T-helper 1 cell treated with Interleukin-12 subunit alpha and Interleukin-12 subunit beta and Interleukin-4 antibody, amounts not matched to agents 30 μg/mL and 1 μg/mL, for 36 hours (primary cell): ENCODE measurements around the gene SHROOM2.
"Not testable (repeated sequence)": the region's sequence is repeated elsewhere in the genome, so short reads cannot be mapped to it uniquely, and the experiment has no call there.

ENCODE experiments used
- H3K27ac Mint-ChIP-seq: one replicate; pipeline ENCODE4 v1.8.0; 2021; ENCODE audit warnings: mild to moderate bottlenecking, mixed read lengths
- H3K27me3 Mint-ChIP-seq: one replicate; pipeline ENCODE4 v1.8.0; 2021; ENCODE audit warnings: low read depth, mixed read lengths
- H3K36me3 Mint-ChIP-seq: one replicate; pipeline ENCODE4 v1.8.0; 2021; ENCODE audit warnings: low read depth, mixed read lengths
- H3K4me1 Mint-ChIP-seq: one replicate; pipeline ENCODE4 v1.8.0; 2021; ENCODE audit warnings: low read depth, mixed read lengths
- H3K4me3 Mint-ChIP-seq: one replicate; pipeline ENCODE4 v1.8.0; 2021; ENCODE audit warnings: mild to moderate bottlenecking, moderate library complexity, mixed read lengths
- H3K9me3 Mint-ChIP-seq: one replicate; pipeline ENCODE4 v1.8.0; 2021; ENCODE audit warnings: mixed read lengths

SHROOM2 gene

DNA sequence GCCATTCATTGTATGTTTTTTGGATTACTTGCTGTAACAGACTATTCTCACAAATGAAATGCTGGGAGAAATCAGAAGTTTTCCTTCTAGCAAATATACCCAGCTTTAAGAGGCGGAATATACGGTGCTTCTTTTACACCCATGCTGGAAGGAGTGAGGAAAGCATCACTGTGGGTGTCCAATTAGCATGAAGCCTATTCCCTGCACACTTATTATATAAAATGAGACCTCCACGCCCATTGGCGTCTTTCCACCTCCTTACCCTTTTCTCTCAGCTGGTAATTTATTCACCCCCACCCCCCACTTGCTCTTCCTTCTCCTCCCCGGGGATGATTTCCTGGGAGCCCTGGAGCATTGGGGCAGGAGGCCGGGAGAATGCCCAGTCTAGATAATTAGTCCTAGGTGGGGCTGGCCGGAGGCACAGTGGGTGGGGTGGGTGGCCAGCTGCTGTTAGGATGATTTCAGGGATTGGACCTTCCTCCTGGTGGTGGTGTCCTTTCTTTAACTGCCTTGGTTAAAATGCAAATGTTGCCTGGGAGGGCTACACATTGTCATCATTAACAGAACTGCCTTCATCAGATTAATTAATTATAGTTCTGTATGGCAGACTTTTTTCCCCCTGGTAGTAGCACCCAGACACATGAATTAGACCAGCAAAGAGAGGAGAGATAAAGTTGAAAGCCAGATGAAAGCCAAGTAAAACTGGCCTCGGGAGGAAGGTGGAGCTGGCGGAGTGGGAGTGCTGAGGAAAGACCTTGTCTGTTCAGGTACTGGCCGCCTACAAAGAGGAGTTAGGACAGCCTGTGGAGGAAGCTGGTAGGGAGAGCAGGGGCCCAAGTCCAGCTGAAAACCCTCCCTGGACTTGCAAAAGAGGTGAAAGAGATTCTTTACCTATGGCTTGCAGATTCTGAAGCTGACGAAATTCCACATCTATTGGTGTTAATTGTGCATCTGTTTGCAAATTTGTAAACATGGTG, 11.4 kb downstream of the SHROOM2 start:
- Mint-ChIP-seq H3K4me3 (no peak overlapping the region), H3K4me1 (no peaks in the 10 kb centered on the region), H3K27ac (no peak overlapping the region), H3K36me3 (no peaks in the 10 kb centered on the region), H3K27me3 (peaks cover 9% of the 10 kb centered on the region), H3K9me3 (peaks cover 12% of the 10 kb centered on the region)

GRCh38 chrX:9802737-9803136, 16.5 kb downstream of the SHROOM2 start:
- Mint-ChIP-seq H3K36me3 (no peaks in the 10 kb centered on the region), H3K27ac (no peak overlapping the region), H3K9me3 (peaks cover 8% of the 10 kb centered on the region), H3K4me3 (no peak overlapping the region), H3K4me1 (no peaks in the 10 kb centered on the region), H3K27me3 (no peaks in the 10 kb centered on the region)

GRCh38 chrX:9804444-9804843, 18.2 kb downstream of the SHROOM2 start:
- no peak overlapping the region for H3K4me3 Mint-ChIP-seq
- no peak overlapping the region for H3K27ac Mint-ChIP-seq
- H3K36me3 Mint-ChIP-seq: no peaks in the 10 kb centered on the region
- H3K9me3 Mint-ChIP-seq: peaks cover 8% of the 10 kb centered on the region
- no peaks in the 10 kb centered on the region for H3K27me3 Mint-ChIP-seq
- H3K4me1 Mint-ChIP-seq: no peaks in the 10 kb centered on the region

GRCh38 chrX:9805956-9806355, 19.7 kb downstream of the SHROOM2 start:
- Mint-ChIP-seq H3K9me3 (peaks cover under 1% of the 10 kb centered on the region), H3K4me1 (no peaks in the 10 kb centered on the region), H3K36me3 (no peaks in the 10 kb centered on the region), H3K27ac (no peak overlapping the region), H3K27me3 (no peaks in the 10 kb centered on the region), H3K4me3 (no peak overlapping the region)

GRCh38 chrX:9807355-9808182, 21.3 kb downstream of the SHROOM2 start:
- H3K9me3 Mint-ChIP-seq: no peaks in the 10 kb centered on the region
- H3K36me3 Mint-ChIP-seq: no peaks in the 10 kb centered on the region
- H3K4me1 Mint-ChIP-seq: no peaks in the 10 kb centered on the region
- H3K27ac Mint-ChIP-seq: no peak overlapping the region
- no peaks in the 10 kb centered on the region for H3K27me3 Mint-ChIP-seq
- H3K4me3 Mint-ChIP-seq: no peak overlapping the region

GRCh38 chrX:9809876-9810275, 23.6 kb downstream of the SHROOM2 start:
- H3K4me3 Mint-ChIP-seq, H3K27ac Mint-ChIP-seq, H3K4me1 Mint-ChIP-seq, H3K9me3 Mint-ChIP-seq, H3K36me3 Mint-ChIP-seq, H3K27me3 Mint-ChIP-seq: not testable (repeated sequence)

- not testable (repeated sequence) for H3K4me3 Mint-ChIP-seq, H3K4me1 Mint-ChIP-seq, H3K9me3 Mint-ChIP-seq, H3K27ac Mint-ChIP-seq, H3K27me3 Mint-ChIP-seq, H3K36me3 Mint-ChIP-seq
Measured at GRCh38 chrX:9811086-9811485, 24.9 kb downstream of the SHROOM2 start.

- H3K27me3 Mint-ChIP-seq: peaks cover 15% of the 10 kb centered on the region
- no peaks in the 10 kb centered on the region for H3K36me3 Mint-ChIP-seq
- H3K9me3 Mint-ChIP-seq: no peaks in the 10 kb centered on the region
- H3K27ac Mint-ChIP-seq: no peak overlapping the region
- H3K4me1 Mint-ChIP-seq: no peaks in the 10 kb centered on the region
- no peak overlapping the region for H3K4me3 Mint-ChIP-seq
Measured at GRCh38 chrX:9816084-9816700, 30.0 kb downstream of the SHROOM2 start.

DNA sequence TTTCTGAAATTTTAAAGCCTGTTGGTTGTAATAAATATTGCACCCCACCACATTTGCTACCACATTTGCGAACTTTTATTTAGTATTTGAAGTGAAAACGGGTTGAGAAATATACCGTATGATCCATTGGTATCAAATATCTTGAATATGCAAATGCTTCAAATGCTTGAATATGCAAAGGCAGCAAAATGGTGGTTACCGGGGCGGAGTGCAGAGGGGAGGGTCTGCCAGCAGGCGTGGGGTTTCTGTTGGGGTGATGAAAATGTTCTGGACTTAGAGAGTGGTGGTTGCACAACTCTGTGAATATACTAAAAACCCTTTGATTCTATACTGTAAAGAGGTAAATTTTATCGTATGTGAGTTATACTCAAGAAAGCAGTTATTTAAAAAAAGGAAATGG, 35.3 kb downstream of the SHROOM2 start:
- no peaks in the 10 kb centered on the region for H3K4me1 Mint-ChIP-seq
- no peak overlapping the region for H3K4me3 Mint-ChIP-seq
- no peaks in the 10 kb centered on the region for H3K36me3 Mint-ChIP-seq
- H3K9me3 Mint-ChIP-seq: no peaks in the 10 kb centered on the region
- H3K27me3 Mint-ChIP-seq: peaks cover 15% of the 10 kb centered on the region
- no peak overlapping the region for H3K27ac Mint-ChIP-seq

DNA sequence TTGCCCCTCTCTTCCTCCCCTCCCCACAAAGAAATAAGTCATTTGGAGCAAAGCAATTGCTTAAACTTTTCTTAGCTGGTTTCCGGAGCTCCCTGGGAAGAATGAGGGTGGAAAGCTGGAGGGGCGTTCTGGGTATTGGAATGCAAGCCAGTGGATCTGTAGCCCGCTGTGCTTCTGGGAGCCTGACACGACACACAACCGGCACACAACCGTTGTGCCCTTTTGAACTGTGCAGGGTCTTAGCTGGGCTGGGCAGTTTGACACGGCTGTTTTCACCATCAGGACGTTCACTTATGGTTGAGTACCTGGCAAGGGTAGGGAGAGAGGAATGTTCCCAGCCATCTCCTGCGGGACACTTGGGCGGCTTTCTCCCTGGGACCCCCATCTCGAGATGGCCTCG, 38.3 kb downstream of the SHROOM2 start:
- no peak overlapping the region for H3K4me3 Mint-ChIP-seq
- H3K36me3 Mint-ChIP-seq: no peaks in the 10 kb centered on the region
- H3K4me1 Mint-ChIP-seq: no peaks in the 10 kb centered on the region
- H3K27ac Mint-ChIP-seq: no peak overlapping the region
- no peaks in the 10 kb centered on the region for H3K9me3 Mint-ChIP-seq
- H3K27me3 Mint-ChIP-seq: no peaks in the 10 kb centered on the region

DNA sequence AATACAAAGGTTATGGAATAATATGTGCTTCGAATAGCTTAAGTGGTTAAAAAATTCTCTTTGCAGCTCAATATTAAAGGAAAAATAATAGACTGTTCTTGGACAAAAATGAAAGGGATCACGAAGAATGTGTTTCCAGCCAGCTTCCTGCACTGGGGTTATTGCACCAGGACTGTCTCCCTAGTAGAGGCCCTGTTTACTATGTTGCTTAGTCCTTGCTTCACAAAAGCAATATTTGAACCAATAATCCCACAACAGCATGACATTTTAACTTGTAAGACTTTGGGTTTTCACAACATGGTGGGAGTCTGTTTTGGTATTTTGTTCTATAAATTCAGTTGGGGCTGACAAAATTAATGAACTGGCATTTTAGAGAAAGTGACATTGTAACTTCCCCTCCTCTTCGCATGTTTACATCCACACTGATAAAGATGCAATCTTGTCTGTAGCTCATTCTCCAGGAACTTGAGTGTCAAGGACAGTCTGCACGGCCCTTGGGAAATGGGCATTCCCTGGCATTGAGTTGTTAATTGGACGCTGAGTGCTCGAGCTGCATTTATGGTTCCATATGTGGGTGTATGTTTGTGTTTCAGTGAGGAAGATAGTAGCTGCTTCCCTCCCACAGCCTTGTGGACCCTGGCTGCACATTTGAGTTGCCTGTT, 39.0 kb downstream of the SHROOM2 start:
- Mint-ChIP-seq H3K4me3 (no peak overlapping the region), H3K4me1 (peaks cover 2% of the 10 kb centered on the region)

DNA sequence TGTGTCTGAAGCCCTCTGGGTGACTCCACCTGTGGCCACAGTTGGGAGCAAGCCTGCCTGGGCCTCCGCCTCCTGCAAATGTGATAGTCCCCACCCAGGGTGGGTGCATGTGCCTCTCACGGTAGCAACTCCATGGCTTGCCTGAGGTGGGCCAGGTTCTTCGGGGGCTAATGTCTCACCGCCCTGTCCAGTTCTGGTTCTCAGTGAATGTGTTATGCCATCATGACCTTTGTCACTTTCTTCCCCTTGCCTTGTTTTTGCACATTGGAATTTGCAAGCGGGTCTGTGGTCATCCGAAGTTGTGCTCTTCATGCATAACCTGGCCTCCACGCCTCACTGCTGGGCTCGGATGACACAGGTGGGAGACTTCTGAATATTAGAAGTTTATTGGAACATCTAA, 39.7 kb downstream of the SHROOM2 start:
- Mint-ChIP-seq H3K36me3 (no peaks in the 10 kb centered on the region), H3K27ac (no peak overlapping the region), H3K9me3 (no peaks in the 10 kb centered on the region), H3K4me1 (peaks cover 2% of the 10 kb centered on the region), H3K4me3 (no peak overlapping the region), H3K27me3 (no peaks in the 10 kb centered on the region)

More for the DNA sequence above, 39.0 kb downstream of the SHROOM2 start:
- no peak overlapping the region for H3K27ac Mint-ChIP-seq
- H3K36me3 Mint-ChIP-seq: no peaks in the 10 kb centered on the region
- no peaks in the 10 kb centered on the region for H3K9me3 Mint-ChIP-seq
- H3K27me3 Mint-ChIP-seq: no peaks in the 10 kb centered on the region

DNA sequence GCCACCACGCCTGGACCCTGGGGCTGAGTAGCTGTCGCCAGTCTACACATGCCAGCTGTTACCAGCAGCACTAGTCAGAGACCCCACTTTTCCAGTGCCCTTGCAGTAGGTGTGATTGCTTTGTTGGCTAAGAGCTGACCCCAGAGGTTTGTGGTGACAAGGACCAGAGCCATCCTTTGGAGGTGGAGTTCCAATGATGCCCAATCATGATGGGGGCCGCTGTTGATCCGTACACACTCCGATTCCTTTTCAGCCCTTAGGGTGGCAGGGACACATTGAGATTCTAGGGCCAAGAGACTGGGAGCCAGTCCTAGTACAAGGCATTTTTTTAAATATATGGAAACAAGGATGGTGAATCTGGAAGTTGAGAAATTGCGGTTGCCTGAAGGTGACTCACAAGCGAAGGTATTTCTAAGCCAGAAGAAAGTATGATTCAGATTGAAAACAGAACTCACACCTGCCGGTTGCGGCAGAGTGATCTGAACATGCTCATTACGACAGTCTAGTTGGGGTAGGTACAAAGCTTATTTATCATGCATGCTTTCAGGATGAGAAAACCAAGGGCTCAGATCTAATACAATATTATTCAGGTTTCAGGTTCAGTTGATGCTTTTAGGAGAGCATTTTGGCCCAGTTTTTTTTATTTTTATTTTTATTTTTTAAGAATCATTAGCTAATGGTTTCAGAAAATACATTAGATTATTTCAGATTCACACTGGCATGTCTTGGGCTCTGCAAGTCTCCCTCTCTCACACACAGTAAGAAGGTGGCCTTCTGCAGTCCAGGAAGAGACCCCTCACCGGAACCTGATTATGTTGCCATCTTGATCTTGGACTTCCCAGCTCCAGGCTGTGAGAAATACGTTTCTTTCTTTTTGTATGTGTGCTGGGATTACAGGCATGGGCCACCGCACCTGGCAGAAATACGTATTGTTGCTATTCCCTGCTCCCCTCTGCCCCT, 43.4 kb downstream of the SHROOM2 start:
- Mint-ChIP-seq H3K4me3 (no peak overlapping the region), H3K9me3 (no peaks in the 10 kb centered on the region), H3K36me3 (no peaks in the 10 kb centered on the region), H3K27ac (no peak overlapping the region), H3K27me3 (no peaks in the 10 kb centered on the region), H3K4me1 (peaks cover 2% of the 10 kb centered on the region)
